K562 (cell line): Measurements from ENCODE around the gene EME1. TPM values are rescaled to one million over a fixed set of nuclear protein-coding genes. Genes with fewer than 3 reads are reported as not detected.

ENCODE experiments used
- CBFA2T2 ChIP-seq: fragments of 450-650 bp; conservative IDR thresholded peaks from 2 replicates; pipeline ENCODE4 v1.6.1; 2017; ENCODE audit warnings: mild to moderate bottlenecking
- FOXA3 ChIP-seq, 2 experiments: fragments of 450-650 bp in 1 of 2; sonication (generic) in 1 of 2; formaldehyde crosslinking; IDR thresholded peaks in 1 of 2; conservative IDR thresholded peaks in 1 of 2; 2 replicates each; pipeline versions ENCODE4 v1.4.0 to v1.8.0; 2020 to 2022; ENCODE audit warnings: mild to moderate bottlenecking in 2 of 2, missing genetic modification reagents in 1 of 2
- GATA2 ChIP-seq: sonication (generic); formaldehyde crosslinking; IDR thresholded peaks from 2 replicates; pipeline ENCODE4 v1.4.0; 2020; ENCODE audit warnings: mild to moderate bottlenecking, missing genetic modification reagents
- NBN ChIP-seq: fragments of 450-650 bp; IDR thresholded peaks from 2 replicates; pipeline ENCODE4 v1.6.1; 2016; ENCODE audit warnings: low read depth, mild to moderate bottlenecking
- NUFIP1 ChIP-seq: fragments of 450-650 bp; IDR thresholded peaks from 2 replicates; pipeline ENCODE4 v1.6.1; 2018; ENCODE audit not compliant: partially characterized antibody
- RBM34 ChIP-seq: fragments of 200-400 bp; formaldehyde crosslinking; IDR thresholded peaks from 2 replicates; pipeline ENCODE4 v1.6.1; 2018; ENCODE audit warnings: low read length, borderline replicate concordance; ENCODE audit not compliant: insufficient read depth
- RREB1 ChIP-seq: fragments of 250-450 bp; sonication (Bioruptor Pico); IDR thresholded peaks from 2 replicates; pipeline ENCODE4 v1.4.0; 2020
- SPI1 ChIP-seq: IDR thresholded peaks from 2 replicates; pipeline ENCODE4 v1.6.1; 2011; ENCODE audit warnings: low read depth, low read length, control low read depth, borderline replicate concordance
- TCF3 ChIP-seq: sonication (generic); formaldehyde crosslinking; IDR thresholded peaks from 2 replicates; pipeline ENCODE4 v1.4.0; 2020; ENCODE audit warnings: mild to moderate bottlenecking, missing genetic modification reagents
- TRIM24 ChIP-seq, 2 experiments: fragments of 450-650 bp; IDR thresholded peaks; 2 replicates each; pipeline ENCODE4 v1.6.1; 2016
- ZKSCAN3 ChIP-seq: fragments of 250-450 bp; sonication (Bioruptor Pico); IDR thresholded peaks from 2 replicates; pipeline ENCODE4 v1.4.0; 2020
- ZNF143 ChIP-seq: sonication (generic); formaldehyde crosslinking; IDR thresholded peaks from 2 replicates; pipeline ENCODE4 v1.9.0; 2022; ENCODE audit warnings: mild to moderate bottlenecking, missing genetic modification reagents
- ZNF644 ChIP-seq: fragments of 200-800 bp; sonication (Bioruptor generic); IDR thresholded peaks from 2 replicates; pipeline ENCODE4 v1.6.1; 2016; ENCODE audit warnings: low read depth, missing genetic modification characterization, missing compliant biosample characterization
- polyA plus RNA-seq, 8 experiments: library from polyadenylated mRNA; depleted of rRNA in 4 of 8; stranded (reverse) in 5 of 8; unstranded in 3 of 8; fragments of >200 nt; fragmentation: Nextera tagmentation in 2 of 8; fragmentation: Illumina TruSeq in 1 of 8; extraction: Ambion mirVana in 2 of 8; extraction: Trizol in 1 of 8; gene quantifications; 2 replicates each; pipeline versions ENCODE4 v1.2.1 to v1.2.3, GENCODE V29; 2011 to 2014; ENCODE audit warnings: inconsistent platforms in 1 of 8, missing spikeins in 1 of 8
- total RNA-seq, 7 experiments: library from RNA; depleted of rRNA in 6 of 7; stranded (reverse); fragments of >200 nt in 6 of 7; fragmentation: Illumina TruSeq in 2 of 7; extraction: Trizol in 2 of 7; gene quantifications; 2 replicates each; pipeline versions ENCODE4 v1.2.1 to v1.2.3, GENCODE V29; 2011 to 2021; ENCODE audit warnings: low replicate concordance in 1 of 7
- TF ChIP-seq, protein P1 (sequence below): sonication (generic); formaldehyde crosslinking; IDR thresholded peaks from 2 replicates; pipeline ENCODE4 v1.8.0; 2022; ENCODE audit warnings: missing genetic modification reagents, mild to moderate bottlenecking, borderline replicate concordance
- TF ChIP-seq, protein P2 (sequence below): sonication (generic); formaldehyde crosslinking; IDR thresholded peaks from 2 replicates; pipeline ENCODE4 v1.8.1; 2023; ENCODE audit warnings: mild to moderate bottlenecking, missing genetic modification reagents
- TF ChIP-seq, protein P3 (sequence below): sonication (generic); formaldehyde crosslinking; IDR thresholded peaks from 2 replicates; pipeline ENCODE4 v1.8.0; 2022; ENCODE audit warnings: mild to moderate bottlenecking, missing genetic modification reagents

The EME1 gene
- total and polyA plus RNA-seq, 9 of the 15 experiments (the other 6 are each of a cell fraction or from before 2014, with no cell fraction given) = 14.6 to 44.1 (median 24.0) TPM

DNA sequence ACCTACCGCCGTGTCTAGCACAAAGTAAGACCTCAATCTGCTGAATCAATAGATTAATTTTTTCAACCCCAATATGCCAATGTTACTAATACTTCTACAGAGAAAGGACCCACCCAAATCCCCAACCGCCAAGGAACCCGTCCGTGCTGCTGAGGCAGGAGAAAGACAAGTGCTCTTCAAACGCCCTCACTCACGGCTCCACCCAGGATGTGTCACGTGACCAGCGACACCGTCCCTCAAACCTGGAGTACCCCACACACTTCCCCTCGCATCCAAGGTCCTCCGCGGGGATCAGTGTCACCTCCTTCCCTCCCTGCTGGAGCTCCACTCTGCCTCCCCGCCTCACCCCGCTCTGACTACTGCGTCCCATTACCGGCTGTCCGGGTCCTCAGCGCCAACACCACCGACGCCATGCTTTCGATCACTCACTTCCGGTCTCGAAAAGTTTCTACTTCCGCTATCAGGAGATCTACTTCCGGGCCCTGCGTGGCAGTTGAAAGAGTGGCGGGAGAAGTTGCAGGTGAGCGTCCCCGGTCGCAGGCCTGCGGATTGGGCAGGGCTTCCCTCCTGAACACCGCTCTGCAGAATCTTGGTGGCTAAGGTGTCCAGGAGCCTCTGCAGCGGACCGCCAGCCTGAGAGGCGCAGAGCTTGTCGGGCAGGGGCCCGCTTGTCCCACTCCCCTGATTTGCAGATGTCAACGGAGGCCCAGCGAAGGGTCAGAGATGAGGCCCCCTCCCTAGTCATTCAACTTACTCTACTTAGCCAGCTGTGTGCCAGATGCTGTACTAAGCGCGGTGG lies at the start of gene EME1, which contains the start of gene MRPL27 (continued):
- TF ChIP-seq, protein P1, sequence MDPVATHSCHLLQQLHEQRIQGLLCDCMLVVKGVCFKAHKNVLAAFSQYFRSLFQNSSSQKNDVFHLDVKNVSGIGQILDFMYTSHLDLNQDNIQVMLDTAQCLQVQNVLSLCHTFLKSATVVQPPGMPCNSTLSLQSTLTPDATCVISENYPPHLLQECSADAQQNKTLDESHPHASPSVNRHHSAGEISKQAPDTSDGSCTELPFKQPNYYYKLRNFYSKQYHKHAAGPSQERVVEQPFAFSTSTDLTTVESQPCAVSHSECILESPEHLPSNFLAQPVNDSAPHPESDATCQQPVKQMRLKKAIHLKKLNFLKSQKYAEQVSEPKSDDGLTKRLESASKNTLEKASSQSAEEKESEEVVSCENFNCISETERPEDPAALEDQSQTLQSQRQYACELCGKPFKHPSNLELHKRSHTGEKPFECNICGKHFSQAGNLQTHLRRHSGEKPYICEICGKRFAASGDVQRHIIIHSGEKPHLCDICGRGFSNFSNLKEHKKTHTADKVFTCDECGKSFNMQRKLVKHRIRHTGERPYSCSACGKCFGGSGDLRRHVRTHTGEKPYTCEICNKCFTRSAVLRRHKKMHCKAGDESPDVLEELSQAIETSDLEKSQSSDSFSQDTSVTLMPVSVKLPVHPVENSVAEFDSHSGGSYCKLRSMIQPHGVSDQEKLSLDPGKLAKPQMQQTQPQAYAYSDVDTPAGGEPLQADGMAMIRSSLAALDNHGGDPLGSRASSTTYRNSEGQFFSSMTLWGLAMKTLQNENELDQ = no peak
- TF ChIP-seq NUFIP1 (peak; percentile 67), TRIM24 (IDR thresholded peaks at IDR 0.05) (peak in 1 of 2 experiments; percentile 87; a peak in 2 of 4 replicates), GATA2 (peak; percentile 86), RREB1 (CRISPR knock-in tag) (peak; percentile 54; the same call in 1 of the 2 replicates), TCF3 (CRISPR knock-in tag) (no peak; the same call in 1 of the 2 replicates), ZNF143 (CRISPR knock-in tag) (no peak), RBM34 (no peak), SPI1 (peak; percentile 55; the same call in 1 of the 2 replicates), FOXA3 (CRISPR knock-in tag; conservative IDR thresholded peaks at IDR 0.05 in 1 of 2, IDR thresholded peaks at IDR 0.05 in 1 of 2) (0 out of 4 replicates have a peak, but pooled peaks of 1 of the 2 experiments have one; percentile 15), ZNF644 (no peak), CBFA2T2 (peak; percentile 98), ZKSCAN3 (CRISPR knock-in tag) (no peak), NBN (peak; percentile 83; the same call in 1 of the 2 replicates)
- TF ChIP-seq, protein P2, sequence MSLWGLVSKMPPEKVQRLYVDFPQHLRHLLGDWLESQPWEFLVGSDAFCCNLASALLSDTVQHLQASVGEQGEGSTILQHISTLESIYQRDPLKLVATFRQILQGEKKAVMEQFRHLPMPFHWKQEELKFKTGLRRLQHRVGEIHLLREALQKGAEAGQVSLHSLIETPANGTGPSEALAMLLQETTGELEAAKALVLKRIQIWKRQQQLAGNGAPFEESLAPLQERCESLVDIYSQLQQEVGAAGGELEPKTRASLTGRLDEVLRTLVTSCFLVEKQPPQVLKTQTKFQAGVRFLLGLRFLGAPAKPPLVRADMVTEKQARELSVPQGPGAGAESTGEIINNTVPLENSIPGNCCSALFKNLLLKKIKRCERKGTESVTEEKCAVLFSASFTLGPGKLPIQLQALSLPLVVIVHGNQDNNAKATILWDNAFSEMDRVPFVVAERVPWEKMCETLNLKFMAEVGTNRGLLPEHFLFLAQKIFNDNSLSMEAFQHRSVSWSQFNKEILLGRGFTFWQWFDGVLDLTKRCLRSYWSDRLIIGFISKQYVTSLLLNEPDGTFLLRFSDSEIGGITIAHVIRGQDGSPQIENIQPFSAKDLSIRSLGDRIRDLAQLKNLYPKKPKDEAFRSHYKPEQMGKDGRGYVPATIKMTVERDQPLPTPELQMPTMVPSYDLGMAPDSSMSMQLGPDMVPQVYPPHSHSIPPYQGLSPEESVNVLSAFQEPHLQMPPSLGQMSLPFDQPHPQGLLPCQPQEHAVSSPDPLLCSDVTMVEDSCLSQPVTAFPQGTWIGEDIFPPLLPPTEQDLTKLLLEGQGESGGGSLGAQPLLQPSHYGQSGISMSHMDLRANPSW (CRISPR knock-in tag) = no peak
- TF ChIP-seq, protein P3, sequence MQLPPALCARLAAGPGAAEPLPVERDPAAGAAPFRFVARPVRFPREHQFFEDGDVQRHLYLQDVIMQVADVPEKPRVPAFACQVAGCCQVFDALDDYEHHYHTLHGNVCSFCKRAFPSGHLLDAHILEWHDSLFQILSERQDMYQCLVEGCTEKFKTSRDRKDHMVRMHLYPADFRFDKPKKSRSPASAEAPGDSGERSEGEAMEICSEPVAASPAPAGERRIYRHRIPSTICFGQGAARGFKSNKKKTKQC = 0 out of 2 replicates have a peak, but pooled peaks have one; percentile 21
